CD14-positive monocyte (primary cell): ENCODE measurements around the gene BTNL2. TPM values are rescaled to one million over a fixed set of nuclear protein-coding genes. Genes with fewer than 3 reads are reported as not detected.

ENCODE experiments used
- DNase-seq, 3 donors: peaks; one replicate each; pipeline ENCODE4 v3.0.0-alpha.2; 2011 to 2022
- H2AFZ ChIP-seq: 2 replicates; pipeline ENCODE4 v1.6.0; 2012; ENCODE audit warnings: mild to moderate bottlenecking, low read depth, low read length, inconsistent platforms; ENCODE audit not compliant: insufficient read depth, poor library complexity, severe bottlenecking
- H3K27ac ChIP-seq, 2 donors: 1 replicate in 1 of 2; 2 replicates in 1 of 2; pipeline ENCODE4 v1.5.1; 2012 to 2013; ENCODE audit warnings: low read length in 2 of 2, control low read depth in 1 of 2, inconsistent platforms in 1 of 2, low read depth in 1 of 2, mild to moderate bottlenecking in 1 of 2
- H3K27me3 ChIP-seq, 2 donors: one replicate each; pipeline versions ENCODE4 v1.6.0 to v1.6.1; 2011 to 2013; ENCODE audit warnings: low read length in 2 of 2; ENCODE audit not compliant: control insufficient read depth in 2 of 2, insufficient read depth in 2 of 2
- H3K36me3 ChIP-seq, 2 donors: replicated peaks in 1 of 2; 1 replicate in 1 of 2; 2 replicates in 1 of 2; pipeline versions ENCODE4 v1.5.1 to v1.6.1; 2012 to 2013; ENCODE audit warnings: low read length in 2 of 2, control low read depth in 1 of 2, inconsistent platforms in 1 of 2, mild to moderate bottlenecking in 1 of 2; ENCODE audit not compliant: insufficient read depth in 2 of 2, control insufficient read depth in 1 of 2
- H3K4me1 ChIP-seq, 2 donors: 1 replicate in 1 of 2; 2 replicates in 1 of 2; pipeline versions ENCODE4 v1.5.1 to v1.6.1; 2012 to 2013; ENCODE audit warnings: low read length in 2 of 2, control low read depth in 1 of 2, inconsistent platforms in 1 of 2, mild to moderate bottlenecking in 1 of 2, moderate library complexity in 1 of 2; ENCODE audit not compliant: insufficient read depth in 2 of 2, control insufficient read depth in 1 of 2
- H3K4me2 ChIP-seq: replicated peaks from 2 replicates; pipeline ENCODE3; 2012; ENCODE audit warnings: low read length, moderate library complexity, mild to moderate bottlenecking; ENCODE audit not compliant: poor library complexity, severe bottlenecking; ENCODE audit errors: extremely low read depth
- H3K4me3 ChIP-seq, 3 experiments: fragments of 200-600 bp in 1 of 3; sonication (generic) in 1 of 3; replicated peaks in 1 of 3; 1 replicate in 2 of 3; 2 replicates in 1 of 3; pipeline ENCODE4 v1.5.1; 2011 to 2013; ENCODE audit warnings: low read length in 3 of 3, mild to moderate bottlenecking in 3 of 3, control low read depth in 2 of 3, low read depth in 2 of 3, inconsistent platforms in 1 of 3, moderate library complexity in 1 of 3
- H3K79me2 ChIP-seq: 2 replicates; pipeline ENCODE4 v1.6.0; 2012; ENCODE audit warnings: mild to moderate bottlenecking, control low read depth, inconsistent platforms, low read length, moderate library complexity; ENCODE audit not compliant: insufficient read depth
- H3K9ac ChIP-seq: 2 replicates; pipeline ENCODE4 v1.6.0; 2017; ENCODE audit warnings: low read length, mild to moderate bottlenecking; ENCODE audit not compliant: insufficient read depth, poor library complexity, severe bottlenecking
- H3K9me3 ChIP-seq, 2 donors: replicated peaks in 1 of 2; 1 replicate in 1 of 2; 2 replicates in 1 of 2; pipeline versions ENCODE4 v1.5.1 to v1.6.1; 2012 to 2013; ENCODE audit warnings: low read length in 2 of 2, control low read depth in 1 of 2; ENCODE audit not compliant: control insufficient read depth in 1 of 2, insufficient read depth in 1 of 2
- H4K20me1 ChIP-seq: 2 replicates; pipeline ENCODE4 v1.6.0; 2012; ENCODE audit warnings: mild to moderate bottlenecking, low read length, control low read depth, moderate library complexity; ENCODE audit not compliant: insufficient read depth
- H3K27ac Mint-ChIP-seq, 7 donors: one replicate each; pipeline ENCODE4 v1.8.0; 2020; ENCODE audit warnings: mild to moderate bottlenecking in 7 of 7, mixed read lengths in 7 of 7, moderate library complexity in 6 of 7, inconsistent platforms in 2 of 7
- H3K27me3 Mint-ChIP-seq, 3 donors: one replicate each; pipeline ENCODE4 v1.8.0; 2021 to 2022; ENCODE audit warnings: low read depth in 3 of 3, mild to moderate bottlenecking in 3 of 3, mixed read lengths in 3 of 3, moderate library complexity in 3 of 3, inconsistent platforms in 1 of 3
- H3K36me3 Mint-ChIP-seq, 2 donors: one replicate each; pipeline ENCODE4 v1.8.0; 2020; ENCODE audit warnings: mixed read lengths in 2 of 2, inconsistent platforms in 1 of 2, mild to moderate bottlenecking in 1 of 2
- H3K4me1 Mint-ChIP-seq: one replicate; pipeline ENCODE4 v1.8.0; 2020; ENCODE audit warnings: mild to moderate bottlenecking, mixed read lengths
- H3K4me3 Mint-ChIP-seq, 2 donors: one replicate each; pipeline ENCODE4 v1.8.0; 2020; ENCODE audit warnings: mild to moderate bottlenecking in 2 of 2, mixed read lengths in 2 of 2, moderate library complexity in 1 of 2
- H3K9me3 Mint-ChIP-seq, 7 donors: one replicate each; pipeline ENCODE4 v1.8.0; 2020 to 2022; ENCODE audit warnings: mixed read lengths in 7 of 7, mild to moderate bottlenecking in 6 of 7, moderate library complexity in 6 of 7, inconsistent platforms in 2 of 7
- CTCF ChIP-seq: fragments of 200-600 bp; IDR thresholded peaks from one replicate; pipeline ENCODE4 v1.8.0; 2022; ENCODE audit warnings: antibody characterized with exemption, mild to moderate bottlenecking
- WGBS: methylation state at CpG from one replicate; pipeline ENCODE4 v1.1.5; 2013; ENCODE audit warnings: missing lambda C conversion rate; ENCODE audit not compliant: insufficient coverage; 5-methylcytosine and 5-hydroxymethylcytosine counted together
- intact Hi-C, 2 donors: fragments of 100-400 bp; cut with micrococcal nuclease; formaldehyde crosslinking; loops; one replicate each; pipeline versions ENCODE4 v1.15.0 to v1.15.1; 2023
- polyA plus RNA-seq, 3 donors: library from polyadenylated mRNA; depleted of rRNA in 1 of 3; unstranded in 2 of 3; stranded (reverse) in 1 of 3; fragments of 300-500 nt in 2 of 3; fragments of >200 nt in 1 of 3; fragmentation: Illumina TruSeq in 2 of 3; gene quantifications; 1 replicate in 2 of 3; 2 replicates in 1 of 3; pipeline ENCODE4 v1.2.3, GENCODE V29; 2012 to 2021

The BTNL2 gene
- polyA plus RNA-seq, 3 donors = not detected

DNA sequence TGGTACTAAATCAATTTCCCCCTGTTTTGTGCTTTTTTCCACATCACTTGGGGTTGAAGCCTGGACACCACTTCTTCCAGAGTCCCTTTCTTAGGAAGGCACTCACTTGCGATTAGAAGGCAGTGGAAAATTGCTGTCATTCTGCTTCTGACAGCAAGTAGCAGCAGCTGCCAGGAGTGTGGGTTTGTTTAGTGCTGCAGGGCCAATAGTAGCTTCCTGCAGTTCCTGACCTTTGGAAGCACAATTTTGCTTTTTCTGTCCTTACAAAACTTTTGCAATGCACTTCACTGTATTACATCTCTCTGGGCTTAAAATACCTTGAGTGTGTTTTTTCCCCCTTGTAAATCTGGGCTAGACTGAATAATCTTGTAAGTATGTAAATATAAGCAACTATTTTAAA lies 20.2 kb upstream of the BTNL2 start:
- no peaks in the 10 kb centered on the region for H3K36me3 Mint-ChIP-seq
- Histone ChIP-seq H4K20me1 (no peaks in the 10 kb centered on the region), H3K4me2 (no peak overlapping the region), H3K27me3 (no peaks in the 10 kb centered on the region), H3K9ac (no peak overlapping the region), H3K36me3 (no peaks in the 10 kb centered on the region), H3K79me2 (no peaks in the 10 kb centered on the region), H3K9me3 (no peaks in the 10 kb centered on the region), H3K4me3 (no peak overlapping the region), H2AFZ (no peak overlapping the region), H3K4me1 (no peaks in the 10 kb centered on the region), H3K27ac (no peak overlapping the region)
- intact Hi-C loops = loop anchor here in 1 of 2 donors (5.0 kb wide), 1 partner anchor 275 kb away; no protein-coding TSS in a partner anchor
- WGBS = no CpG with 5 or more reads among the region's 1 CpG
- TF ChIP-seq CTCF = no peak
- peaks cover 0 to 2% (median 0%) of the 10 kb centered on the region in 3 donors for H3K27me3 Mint-ChIP-seq
- DNase-seq = no peak
- H3K4me1 Mint-ChIP-seq = no peaks in the 10 kb centered on the region
- H3K27ac Mint-ChIP-seq = no peak overlapping the region
- no peak overlapping the region for H3K4me3 Mint-ChIP-seq
- H3K9me3 Mint-ChIP-seq = no peaks in the 10 kb centered on the region

- Histone ChIP-seq H3K4me2 (no peak overlapping the region), H3K27me3 (no peaks in the 10 kb centered on the region), H3K9ac (no peak overlapping the region), H3K27ac (no peak overlapping the region), H3K4me1 (no peaks in the 10 kb centered on the region), H2AFZ (no peak overlapping the region), H4K20me1 (no peaks in the 10 kb centered on the region), H3K9me3 (no peaks in the 10 kb centered on the region), H3K79me2 (no peaks in the 10 kb centered on the region), H3K4me3 (no peak overlapping the region), H3K36me3 (no peaks in the 10 kb centered on the region)
- Mint-ChIP-seq H3K36me3 (no peaks in the 10 kb centered on the region), H3K27me3 (peaks cover 0 to 4% (median 2%) of the 10 kb centered on the region in 3 donors), H3K9me3 (no peaks in the 10 kb centered on the region), H3K4me1 (no peaks in the 10 kb centered on the region), H3K27ac (no peak overlapping the region), H3K4me3 (no peak overlapping the region)
- intact Hi-C loops = loop anchor here in 1 of 2 donors (5.0 kb wide), 1 partner anchor 276 kb away; no protein-coding TSS in a partner anchor
- no CpG with 5 or more reads among the region's 4 CpGs for WGBS
- TF ChIP-seq CTCF = no peak
- no peak for DNase-seq
Measured at GRCh38 chr6:32426338-32426737, 19.4 kb upstream of the BTNL2 start.
